Panc1 (cell line): Measurements from ENCODE around the gene GNA12.
"Not testable (repeated sequence)": the region's sequence is repeated elsewhere in the genome, so short reads cannot be mapped to it uniquely, and the experiment has no call there.

Experiments used
- CTCF ChIP-seq: fragments of 450-650 bp; IDR thresholded peaks from 2 replicates; pipeline ENCODE4 v1.5.1; 2017; ENCODE audit warnings: mild to moderate bottlenecking
- POLR2AphosphoS5 ChIP-seq: IDR thresholded peaks from 2 replicates; pipeline ENCODE4 v1.6.1; 2012; ENCODE audit warnings: mild to moderate bottlenecking, low read depth, low read length, moderate library complexity
- REST ChIP-seq, 2 experiments: IDR thresholded peaks; 2 replicates each; pipeline ENCODE4 v1.6.1; 2011 to 2012; ENCODE audit warnings: low read depth in 2 of 2, control low read depth in 1 of 2, low read length in 1 of 2, mild to moderate bottlenecking in 1 of 2, moderate library complexity in 1 of 2; ENCODE audit not compliant: insufficient read depth in 1 of 2
- SIN3A ChIP-seq: IDR thresholded peaks from 2 replicates; pipeline ENCODE4 v1.6.1; 2012; ENCODE audit warnings: low read depth, mild to moderate bottlenecking, low read length, moderate library complexity, borderline replicate concordance; ENCODE audit not compliant: insufficient read depth

GRCh38 chr7:2748684-2749083 lies 95.4 kb downstream of the GNA12 start:
- TF ChIP-seq CTCF; REST (IDR thresholded peaks at IDR 0.05; ENCODE audit: insufficient read depth in 1 of 2, low read depth in 2 of 2, low read length in 1 of 2); POLR2AphosphoS5; SIN3A: not testable (repeated sequence)
